ENCODE data around the gene NPB. TPM values are rescaled to one million over a fixed set of nuclear protein-coding genes. Genes with fewer than 3 reads are reported as not detected.

Gene NPB
- total RNA-seq, 3 donors from 2014 or later (not counting 1 experiment from before 2014, with no cell fraction given) = 0.18 to 0.31 TPM; not detected in 1

DNA sequence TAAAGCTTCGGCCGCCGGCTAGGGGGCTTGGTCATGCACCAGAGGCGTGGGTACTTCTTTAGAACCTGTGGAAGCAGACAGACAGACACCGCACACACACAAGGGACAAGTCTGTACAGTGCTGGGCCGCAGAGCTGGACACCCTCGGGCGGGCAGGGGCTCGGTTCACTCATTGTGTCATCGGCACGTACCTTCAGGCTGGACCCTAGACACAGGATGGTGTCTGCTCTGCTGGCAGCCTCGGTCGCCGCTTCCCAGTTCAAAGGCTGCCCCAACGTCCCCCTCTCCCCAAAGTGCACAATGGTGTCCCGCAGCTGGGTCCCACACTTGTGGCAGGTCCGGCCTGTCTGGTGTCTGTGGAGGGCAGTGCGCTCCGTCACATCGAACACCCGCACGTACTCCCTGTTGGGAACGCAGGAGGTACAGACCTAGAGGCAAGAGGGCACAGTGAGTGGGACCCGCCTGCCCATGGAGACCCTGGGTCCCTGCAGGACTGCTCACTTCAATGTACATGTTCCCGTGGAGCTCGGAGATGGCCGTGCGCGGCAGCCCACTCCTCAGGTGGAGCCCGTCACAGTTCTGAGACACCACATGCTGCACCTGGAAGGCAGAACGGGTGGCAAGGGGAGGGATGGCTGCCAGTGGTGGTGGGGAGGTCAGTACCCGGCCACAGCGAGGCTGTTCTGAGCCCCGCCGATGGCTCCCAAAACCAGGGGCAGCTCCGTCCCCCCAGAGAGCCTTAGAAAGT, 12.2 kb downstream of the NPB start:
- no peaks in the 10 kb centered on the region for H3K27me3 ChIP-seq (ENCODE audit: control insufficient read depth, insufficient read depth, low read length)
- 98% methylated on average over 35 of the region's 36 CpGs for WGBS (ENCODE audit: insufficient coverage)
- H3K4me1 ChIP-seq (ENCODE audit: control insufficient read depth, insufficient read depth, low read length) = peaks cover 42% of the 10 kb centered on the region
- intact Hi-C loops (cut with micrococcal nuclease) = no loop called here
- H3K4me3 Mint-ChIP-seq = no peak overlapping the region
- H3K4me1 Mint-ChIP-seq = peaks cover 26 to 46% of the 10 kb centered on the region in 2 donors
- no peak overlapping the region for H3K27ac ChIP-seq (ENCODE audit: low read length)
- DNase-seq = no peak
- H3K27me3 Mint-ChIP-seq (ENCODE audit: low read depth in 2 of 2) = no peaks in the 10 kb centered on the region
- H3K4me3 ChIP-seq (ENCODE audit: low read length) = no peak overlapping the region
- no peaks in the 10 kb centered on the region for H3K9me3 ChIP-seq (ENCODE audit: control insufficient read depth, insufficient read depth, low read length)
- H3K36me3 ChIP-seq (ENCODE audit: control insufficient read depth, insufficient read depth, low read length) = peaks cover 38% of the 10 kb centered on the region
- H3K9me3 Mint-ChIP-seq = no peaks in the 10 kb centered on the region
- no peak overlapping the region for H3K27ac Mint-ChIP-seq
- no peak for ATAC-seq
- no peaks in the 10 kb centered on the region for H3K36me3 Mint-ChIP-seq
- TF ChIP-seq, protein P1, sequence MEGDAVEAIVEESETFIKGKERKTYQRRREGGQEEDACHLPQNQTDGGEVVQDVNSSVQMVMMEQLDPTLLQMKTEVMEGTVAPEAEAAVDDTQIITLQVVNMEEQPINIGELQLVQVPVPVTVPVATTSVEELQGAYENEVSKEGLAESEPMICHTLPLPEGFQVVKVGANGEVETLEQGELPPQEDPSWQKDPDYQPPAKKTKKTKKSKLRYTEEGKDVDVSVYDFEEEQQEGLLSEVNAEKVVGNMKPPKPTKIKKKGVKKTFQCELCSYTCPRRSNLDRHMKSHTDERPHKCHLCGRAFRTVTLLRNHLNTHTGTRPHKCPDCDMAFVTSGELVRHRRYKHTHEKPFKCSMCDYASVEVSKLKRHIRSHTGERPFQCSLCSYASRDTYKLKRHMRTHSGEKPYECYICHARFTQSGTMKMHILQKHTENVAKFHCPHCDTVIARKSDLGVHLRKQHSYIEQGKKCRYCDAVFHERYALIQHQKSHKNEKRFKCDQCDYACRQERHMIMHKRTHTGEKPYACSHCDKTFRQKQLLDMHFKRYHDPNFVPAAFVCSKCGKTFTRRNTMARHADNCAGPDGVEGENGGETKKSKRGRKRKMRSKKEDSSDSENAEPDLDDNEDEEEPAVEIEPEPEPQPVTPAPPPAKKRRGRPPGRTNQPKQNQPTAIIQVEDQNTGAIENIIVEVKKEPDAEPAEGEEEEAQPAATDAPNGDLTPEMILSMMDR (IDR thresholded peaks at IDR 0.05) = no peak

DNA sequence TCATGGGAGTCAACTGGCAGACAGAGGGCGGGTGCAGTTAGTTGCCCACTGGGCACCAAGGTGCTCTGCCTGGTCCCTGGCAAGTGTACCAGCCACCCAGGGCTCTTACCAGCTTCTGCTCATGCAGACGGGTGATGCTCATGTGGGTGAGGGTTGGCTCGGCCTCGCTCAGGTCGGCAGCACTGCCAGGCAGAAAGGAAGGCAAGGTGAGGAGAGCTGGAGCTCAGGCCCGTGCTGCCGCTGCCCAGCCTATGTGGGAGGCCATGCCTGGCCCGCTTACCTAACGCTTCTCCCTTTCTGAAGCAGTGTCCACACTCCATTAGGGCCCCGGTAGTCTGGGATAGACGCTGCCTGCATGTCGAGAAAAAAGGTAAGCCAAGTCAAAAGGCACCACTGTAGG, 13.3 kb downstream of the NPB start:
- Histone ChIP-seq H3K27ac (ENCODE audit: low read length) (no peak overlapping the region), H3K27me3 (ENCODE audit: control insufficient read depth, insufficient read depth, low read length) (no peaks in the 10 kb centered on the region), H3K9me3 (ENCODE audit: control insufficient read depth, insufficient read depth, low read length) (no peaks in the 10 kb centered on the region), H3K4me3 (ENCODE audit: low read length) (no peak overlapping the region), H3K36me3 (ENCODE audit: control insufficient read depth, insufficient read depth, low read length) (peaks cover 41% of the 10 kb centered on the region), H3K4me1 (ENCODE audit: control insufficient read depth, insufficient read depth, low read length) (peaks cover 34% of the 10 kb centered on the region)
- Mint-ChIP-seq H3K36me3 (no peaks in the 10 kb centered on the region), H3K27ac (no peak overlapping the region), H3K4me3 (no peak overlapping the region), H3K9me3 (no peaks in the 10 kb centered on the region), H3K27me3 (ENCODE audit: low read depth in 2 of 2) (no peaks in the 10 kb centered on the region), H3K4me1 (peaks cover 26 to 40% of the 10 kb centered on the region in 2 donors)
- ATAC-seq (no peak), DNase-seq (no peak)
- intact Hi-C loops (cut with micrococcal nuclease) = no loop called here
- TF ChIP-seq, protein P1 (IDR thresholded peaks at IDR 0.05) = no peak
- WGBS (ENCODE audit: insufficient coverage) = 95% methylated on average over 12 of the region's 12 CpGs

DNA sequence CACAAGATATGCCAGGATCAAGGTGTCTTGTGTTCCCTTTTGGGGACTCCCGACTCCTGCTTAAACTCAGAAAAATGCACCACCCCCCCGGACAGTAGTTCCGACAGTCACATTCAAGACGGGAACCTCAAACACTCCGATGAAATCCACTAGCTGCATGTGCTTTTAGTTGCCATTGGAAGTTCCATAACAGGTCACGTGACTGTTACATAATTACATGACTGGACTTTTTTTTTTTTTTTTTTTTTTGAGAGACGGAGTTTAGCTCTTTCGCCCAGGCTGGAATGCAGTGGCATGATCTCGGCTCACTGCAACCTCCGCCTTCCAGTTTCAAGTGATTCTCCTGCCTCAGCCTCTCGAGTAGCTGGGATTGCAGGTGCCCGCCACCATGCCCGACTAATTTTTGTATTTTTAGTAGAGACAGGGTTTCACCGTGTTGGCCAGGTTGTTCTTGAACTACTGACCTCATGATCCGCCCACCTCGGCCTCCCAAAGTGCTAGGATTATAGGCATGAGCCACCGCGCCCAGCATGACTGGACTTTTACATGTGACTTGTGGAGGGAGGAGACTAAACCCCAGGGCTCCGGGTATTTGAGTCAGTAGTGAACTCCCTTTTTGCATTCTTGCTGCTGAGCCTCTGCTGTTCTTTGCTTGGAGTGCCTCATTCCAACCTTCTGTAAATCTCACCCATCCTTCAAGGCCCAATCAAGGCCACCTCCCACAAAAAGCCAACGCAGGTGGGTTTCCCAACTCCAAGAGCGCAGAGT, 14.4 kb downstream of the NPB start:
- Mint-ChIP-seq H3K4me3 (peak overlapping the region; percentile 78), H3K36me3 (no peaks in the 10 kb centered on the region), H3K4me1 (peaks cover 26 to 36% of the 10 kb centered on the region in 2 donors), H3K27me3 (ENCODE audit: low read depth in 2 of 2) (no peaks in the 10 kb centered on the region), H3K27ac (peak overlapping the region in 1 of 2 donors; percentile 90), H3K9me3 (no peaks in the 10 kb centered on the region)
- WGBS (ENCODE audit: insufficient coverage) = 90% methylated on average over 20 of the region's 21 CpGs
- TF ChIP-seq, protein P1 (IDR thresholded peaks at IDR 0.05) = no peak
- Histone ChIP-seq H3K4me1 (ENCODE audit: control insufficient read depth, insufficient read depth, low read length) (peaks cover 29% of the 10 kb centered on the region), H3K9me3 (ENCODE audit: control insufficient read depth, insufficient read depth, low read length) (no peaks in the 10 kb centered on the region), H3K27me3 (ENCODE audit: control insufficient read depth, insufficient read depth, low read length) (no peaks in the 10 kb centered on the region), H3K27ac (ENCODE audit: low read length) (no peak overlapping the region), H3K4me3 (ENCODE audit: low read length) (no peak overlapping the region), H3K36me3 (ENCODE audit: control insufficient read depth, insufficient read depth, low read length) (peaks cover 41% of the 10 kb centered on the region)
- intact Hi-C loops (cut with micrococcal nuclease) = no loop called here
- DNase-seq (no peak), ATAC-seq (no peak)
